Ecto neural progenitor cell (in vitro differentiated cells): Measurements from ENCODE around the gene HTT.
A peak's percentile ranks its signal among the peaks of the same experiment; 100 is the strongest.

Experiments used
- DNase-seq: peaks from one replicate; pipeline ENCODE4 v3.0.0-alpha.2; 2018; ENCODE audit warnings: low spot score

The HTT gene

GRCh38 chr4:3263053-3263875, 188.8 kb downstream of the HTT start:
- DNase-seq, result no peak

GRCh38 chr4:3263876-3264193, 189.4 kb downstream of the HTT start:
- no peak for DNase-seq

DNA sequence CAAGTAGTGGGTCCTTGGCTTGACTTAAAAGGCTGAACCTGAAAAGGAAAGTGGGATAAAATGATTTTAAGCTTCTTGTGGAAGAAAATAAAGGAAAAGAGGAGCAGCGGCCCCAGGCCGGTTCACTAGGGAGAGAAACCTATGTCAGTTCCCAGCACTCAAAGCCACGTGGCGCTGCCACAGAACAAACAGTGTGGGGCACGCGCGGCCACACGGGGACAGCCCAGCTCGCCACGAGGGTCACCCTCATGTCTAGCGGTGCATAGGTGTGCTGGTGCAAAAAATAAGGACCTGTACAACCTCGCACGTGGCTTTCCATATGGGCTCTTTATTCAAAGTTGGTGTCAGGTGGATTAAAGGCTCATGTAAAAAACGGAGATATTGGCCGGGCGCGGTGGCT, 191.6 kb downstream of the HTT start:
- no peak for DNase-seq

GRCh38 chr4:3267576-3268394, 193.3 kb downstream of the HTT start:
- DNase-seq, result peak; percentile 55

- DNase-seq, result no peak
These were observed 194.1 kb downstream of the HTT start for GRCh38 chr4:3268395-3269104.

GRCh38 chr4:3269105-3269927, 194.8 kb downstream of the HTT start:
- no peak for DNase-seq

GRCh38 chr4:3269991-3270611, 195.6 kb downstream of the HTT start:
- DNase-seq, result peak; percentile 47

DNA sequence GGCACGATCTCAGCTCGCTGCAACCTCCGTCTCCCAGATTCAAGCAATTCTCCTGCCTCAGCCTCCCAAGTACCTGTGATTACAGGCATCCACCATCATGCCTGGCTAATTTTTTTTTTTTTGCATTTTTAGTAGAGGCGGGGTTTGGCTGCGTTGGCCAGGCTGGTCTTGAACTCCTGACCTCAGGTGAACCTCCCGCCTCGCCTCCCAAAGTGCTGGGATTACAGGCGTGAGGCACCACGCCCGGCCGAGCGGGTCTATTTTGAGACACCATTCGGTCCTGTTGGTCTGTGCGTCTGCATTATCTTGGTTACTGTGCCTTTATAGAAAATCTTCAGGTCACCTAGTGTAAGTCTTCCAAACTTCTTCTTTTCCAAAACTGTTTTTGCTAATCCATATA, 196.7 kb downstream of the HTT start:
- DNase-seq, result no peak

- no peak for DNase-seq
These were observed 202.5 kb downstream of the HTT start for GRCh38 chr4:3276986-3277385.

- no peak for DNase-seq
These were observed 206.0 kb downstream of the HTT start for GRCh38 chr4:3280466-3280865.

- DNase-seq, result no peak
These were observed 209.0 kb downstream of the HTT start for GRCh38 chr4:3283483-3283882.

DNA sequence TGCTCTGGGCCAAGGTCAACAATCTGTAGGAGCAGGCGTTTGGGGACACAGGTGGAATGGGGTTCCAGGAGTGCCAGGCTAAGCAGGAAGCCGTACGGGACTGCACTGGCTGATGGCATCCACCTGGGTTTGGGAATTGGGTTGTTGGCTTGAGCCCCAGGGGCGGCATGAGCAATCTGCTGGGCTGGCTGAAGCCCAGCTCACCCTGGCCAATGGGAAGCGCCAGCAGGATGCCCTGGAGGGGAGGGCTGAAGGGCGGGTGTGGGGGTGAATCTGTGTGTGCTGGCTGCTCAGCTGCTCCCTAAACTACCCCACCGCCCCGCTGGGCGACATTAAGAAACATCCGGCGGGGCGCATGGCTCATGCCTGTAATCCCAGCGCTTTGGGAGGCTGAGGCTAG, 209.4 kb downstream of the HTT start:
- DNase-seq, result no peak

- DNase-seq, result no peak
These were observed 210.5 kb downstream of the HTT start for GRCh38 chr4:3284734-3285557.

GRCh38 chr4:3285558-3286334, 211.3 kb downstream of the HTT start:
- no peak for DNase-seq

- DNase-seq, result no peak
These were observed 212.1 kb downstream of the HTT start for GRCh38 chr4:3286335-3287175.

DNA sequence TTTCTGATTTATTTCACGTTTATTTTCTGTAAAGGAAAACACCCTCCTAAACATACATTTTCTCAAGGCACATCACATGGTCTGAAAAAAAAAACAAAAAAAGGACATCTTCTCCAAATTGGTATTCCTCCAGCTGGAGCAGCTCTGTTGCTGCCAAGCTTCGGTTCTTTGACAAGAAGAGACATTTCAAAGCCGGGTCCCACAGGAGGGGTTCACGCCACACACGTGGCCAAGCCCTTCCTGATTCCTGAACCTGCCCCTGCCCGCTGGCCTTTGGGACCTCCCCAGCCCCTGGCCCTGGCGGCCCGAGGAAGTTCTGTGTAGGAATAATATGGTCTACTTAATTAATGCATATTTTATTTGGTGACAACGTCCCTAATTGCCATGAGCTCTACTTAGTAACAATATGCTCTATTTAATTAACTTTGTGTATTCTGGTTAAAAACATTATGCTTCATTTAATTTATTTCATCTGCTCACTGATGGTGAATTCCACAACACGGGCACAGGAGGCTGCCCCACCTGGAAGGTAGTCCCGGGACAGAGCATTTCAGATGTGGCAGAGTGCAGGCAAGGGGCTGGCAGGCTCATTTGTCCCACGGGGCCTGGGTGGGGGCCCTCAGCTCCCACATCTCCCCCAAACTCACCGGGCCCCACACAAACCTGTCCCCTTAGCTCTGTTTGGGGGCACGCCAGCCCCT, 212.9 kb downstream of the HTT start:
- DNase-seq, result no peak

DNA sequence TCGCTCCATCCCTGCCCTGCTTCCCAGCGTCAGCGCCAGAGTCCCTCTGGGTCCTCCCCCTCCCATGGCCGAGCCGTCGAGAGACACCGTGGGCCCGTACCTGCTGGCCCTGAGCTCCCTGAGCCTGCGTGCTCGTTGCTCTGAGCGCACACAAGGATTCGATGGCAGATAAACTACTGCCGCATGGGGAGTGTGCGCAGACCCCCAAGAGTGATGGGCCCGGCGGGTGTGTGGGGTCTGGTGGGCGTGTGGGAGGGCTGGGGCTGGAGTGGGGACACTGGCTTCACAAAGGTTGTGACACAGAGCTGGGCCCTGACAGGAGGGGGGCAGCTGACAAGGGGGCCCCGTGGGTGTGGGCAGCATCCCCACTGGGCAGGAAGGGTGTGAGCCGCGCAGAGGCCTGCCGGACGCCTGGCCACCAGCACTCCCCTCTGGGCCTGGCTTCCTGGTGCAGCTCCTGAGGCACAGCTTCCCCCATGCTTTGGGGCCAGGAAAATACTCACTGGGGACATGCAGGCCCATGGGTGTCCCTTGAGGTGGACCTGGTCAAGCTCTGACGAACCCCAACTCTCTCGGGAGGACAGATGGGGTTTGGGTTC, 213.6 kb downstream of the HTT start:
- no peak for DNase-seq

DNA sequence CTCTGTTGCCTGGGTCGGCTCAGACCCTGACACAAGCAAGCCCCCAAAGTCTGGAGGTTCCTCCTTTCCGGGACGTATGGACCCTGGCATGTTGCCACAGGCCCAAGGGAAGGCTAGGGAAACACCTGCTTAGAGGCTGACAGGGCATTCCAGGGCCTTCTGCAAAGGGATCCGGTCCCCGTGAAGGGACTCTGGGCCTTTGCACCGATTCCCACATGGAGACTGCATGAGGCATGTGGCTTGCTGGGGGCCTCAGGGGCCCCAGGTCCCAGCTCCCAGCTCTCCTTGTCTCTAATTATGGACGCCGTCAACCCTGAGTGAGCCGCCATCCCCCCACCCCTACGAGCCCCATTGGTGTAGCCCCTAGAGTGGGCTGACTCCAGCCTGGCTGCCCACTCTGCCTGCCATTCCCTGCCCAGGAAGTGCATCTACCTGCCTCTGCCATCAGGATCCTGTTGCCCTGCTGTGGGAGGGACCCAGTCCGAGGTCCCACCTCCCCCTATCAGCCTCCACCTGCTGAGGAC, 214.2 kb downstream of the HTT start:
- no peak for DNase-seq
